Gastrocnemius medialis (tissue), 4 donors: ENCODE data around the gene MAP1LC3B.

Experiments used
- CTCF ChIP-seq, 5 experiments: fragments of 450-650 bp in 3 of 5; fragments of 200-600 bp in 2 of 5; sonication (generic) in 2 of 5; IDR thresholded peaks in 4 of 5; conservative IDR thresholded peaks in 1 of 5; 1 replicate in 4 of 5; 2 replicates in 1 of 5; pipeline ENCODE4 v1.5.1; 2016 to 2019; ENCODE audit warnings: antibody characterized with exemption in 5 of 5, mild to moderate bottlenecking in 3 of 5, moderate library complexity in 3 of 5
- POLR2A ChIP-seq, 2 donors: fragments of 450-650 bp; IDR thresholded peaks; one replicate each; pipeline ENCODE4 v1.6.1; 2017; ENCODE audit warnings: antibody characterized with exemption in 2 of 2, mild to moderate bottlenecking in 2 of 2, moderate library complexity in 2 of 2

GRCh38 chr16:87409153-87409552 is 17.0 kb downstream of the MAP1LC3B start:
- TF ChIP-seq POLR2A (IDR thresholded peaks at IDR 0.05) (no peak), CTCF (IDR thresholded peaks at IDR 0.05 in 4 of 5, conservative IDR thresholded peaks at IDR 0.05 in 1 of 5) (no peak)
